K562 (cell line): ENCODE results near the gene GADL1. TPM values are rescaled to one million over a fixed set of nuclear protein-coding genes. Genes with fewer than 3 reads are reported as not detected.

Experiments
- ATAC-seq: fragments of 200-7000 bp; cut with Tn5 transposase; 3 replicates; pipeline ENCODE4 v1.9.1; 2020; ENCODE audit warnings: moderate library complexity
- BruUV-seq: library from RNA; stranded (reverse); fragments of 400-500 nt; replicated peaks from 2 replicates; lab custom pipeline; 2021; lab: Mats Ljungman, UMichigan
- CTCF ChIA-PET: fragments of 300-600 bp; formaldehyde crosslinking; extraction: SDS; loops from one replicate; lab custom pipeline; 2021; ENCODE audit warnings: low intra/inter-chr PET ratio; lab: Yijun Ruan, JAX
- POLR2A ChIA-PET: fragments of 300-600, 350-650 bp; sonication (Branson Sonifier 250); formaldehyde crosslinking; extraction: SDS; loops from one replicate; lab custom pipeline; 2021; ENCODE audit warnings: antibody characterized with exemption, inconsistent platforms; lab: Yijun Ruan, JAX
- DNase-seq, 4 experiments: peaks; one replicate each; pipeline versions ENCODE4 v3.0.0 to v3.0.0-alpha.2; 2011 to 2018; ENCODE audit warnings: low spot score in 3 of 4, mixed read lengths in 3 of 4; ENCODE audit errors: extremely low read depth in 1 of 4
- FAIRE-seq: peaks from 2 replicates; lab custom pipeline; 2011; peaks lifted over from hg19 to GRCh38; lab: Jason Lieb, UNC
- H2AFZ ChIP-seq: 2 replicates; pipeline ENCODE4 v1.6.0; 2011; ENCODE audit warnings: low read depth, low read length, control low read depth, inconsistent platforms
- H3K27ac ChIP-seq: fragments of 200-600 bp; 3 replicates; pipeline ENCODE4 v1.8.0; 2011; ENCODE audit warnings: low read depth, mild to moderate bottlenecking, control low read depth, inconsistent platforms, low read length, moderate library complexity, mixed read lengths; ENCODE audit errors: extremely low read depth
- H3K27me3 ChIP-seq, 2 experiments: fragments of 300-600 bp in 1 of 2; 2 replicates in 1 of 2; 3 replicates in 1 of 2; pipeline versions ENCODE4 v1.6.0 to v1.8.0; 2011; ENCODE audit warnings: inconsistent platforms in 2 of 2, low read length in 2 of 2, mild to moderate bottlenecking in 1 of 2, mixed read lengths in 1 of 2, moderate library complexity in 1 of 2; ENCODE audit not compliant: control insufficient read depth in 2 of 2, insufficient read depth in 2 of 2
- H3K36me3 ChIP-seq: fragments of 300-600 bp; 3 replicates; pipeline ENCODE4 v1.8.0; 2011; ENCODE audit warnings: mild to moderate bottlenecking, low read length, inconsistent platforms; ENCODE audit not compliant: control insufficient read depth, insufficient read depth
- H3K4me1 ChIP-seq, 2 experiments: fragments of 200-600 bp in 1 of 2; replicated peaks in 1 of 2; 2 replicates in 1 of 2; 3 replicates in 1 of 2; pipeline versions ENCODE4 v1.5.1 to v1.8.0; 2011; ENCODE audit warnings: inconsistent platforms in 2 of 2, low read length in 2 of 2, mild to moderate bottlenecking in 1 of 2, mixed read lengths in 1 of 2, moderate library complexity in 1 of 2; ENCODE audit not compliant: control insufficient read depth in 2 of 2, insufficient read depth in 2 of 2
- H3K4me2 ChIP-seq: 2 replicates; pipeline ENCODE4 v1.6.1; 2011; ENCODE audit warnings: low read length, control low read depth, inconsistent platforms, mixed read lengths; ENCODE audit not compliant: insufficient read depth
- H3K4me3 ChIP-seq: fragments of 200-600 bp; sonication (generic), shearing (Covaris generic); 2 replicates; pipeline ENCODE4 v1.5.1; 2016; ENCODE audit warnings: control low read depth, inconsistent platforms
- H3K79me2 ChIP-seq: fragments of 200-600 bp; 3 replicates; pipeline ENCODE4 v1.8.0; 2011; ENCODE audit warnings: low read length, inconsistent platforms; ENCODE audit not compliant: control insufficient read depth, insufficient read depth
- H3K9ac ChIP-seq, 2 experiments: 2 replicates each; pipeline versions ENCODE4 v1.6.0 to v1.6.1; 2011; ENCODE audit warnings: low read depth in 2 of 2, low read length in 2 of 2, control low read depth in 1 of 2, inconsistent platforms in 1 of 2, mild to moderate bottlenecking in 1 of 2, mixed read lengths in 1 of 2; ENCODE audit not compliant: insufficient read depth in 1 of 2
- H3K9me1 ChIP-seq: one replicate; pipeline ENCODE4 v1.6.0; 2011; ENCODE audit warnings: inconsistent platforms, mild to moderate bottlenecking, low read length, moderate library complexity; ENCODE audit not compliant: control insufficient read depth, insufficient read depth
- H3K9me3 ChIP-seq: replicated peaks from 2 replicates; pipeline ENCODE4 v1.5.1; 2011; ENCODE audit warnings: low read depth, low read length, inconsistent platforms; ENCODE audit not compliant: control insufficient read depth, insufficient read depth
- H4K20me1 ChIP-seq: replicated peaks from 2 replicates; pipeline ENCODE4 v1.6.1; 2011; ENCODE audit warnings: low read length, inconsistent platforms, mixed read lengths; ENCODE audit not compliant: control insufficient read depth, insufficient read depth
- CCNT2 ChIP-seq: IDR thresholded peaks from 2 replicates; pipeline ENCODE4 v1.6.1; 2011; ENCODE audit warnings: borderline replicate concordance, low read depth, mild to moderate bottlenecking, moderate library complexity, mixed read lengths, low read length; ENCODE audit not compliant: insufficient read length; ENCODE audit errors: extremely low read depth
- GTF2B ChIP-seq: IDR thresholded peaks from 2 replicates; pipeline ENCODE4 v1.6.1; 2011; ENCODE audit not compliant: insufficient read length; ENCODE audit errors: extremely low read depth
- MCM7 ChIP-seq, 2 experiments: fragments of 450-650 bp; IDR thresholded peaks; 2 replicates each; pipeline ENCODE4 v1.6.1; 2016 to 2018
- MECOM ChIP-seq: fragments of 250-450 bp; sonication (Bioruptor Pico); IDR thresholded peaks from 2 replicates; pipeline ENCODE4 v1.8.0; 2022; ENCODE audit warnings: inconsistent platforms
- NCOA4 ChIP-seq: fragments of 450-650 bp; IDR thresholded peaks from 2 replicates; pipeline ENCODE4 v1.6.1; 2018; ENCODE audit warnings: mild to moderate bottlenecking; ENCODE audit not compliant: partially characterized antibody
- PHF8 ChIP-seq: fragments of 200-600 bp; sonication (generic); IDR thresholded peaks from 2 replicates; pipeline ENCODE4 v1.6.1; 2012; ENCODE audit warnings: mixed run types, mild to moderate bottlenecking, inconsistent platforms, low read length, moderate library complexity, borderline replicate concordance
- POLR3G ChIP-seq: IDR thresholded peaks from 2 replicates; pipeline ENCODE4 v1.6.1; 2011; ENCODE audit not compliant: insufficient read length, insufficient replicate concordance; ENCODE audit errors: extremely low read depth
- PURB ChIP-seq: sonication (generic); formaldehyde crosslinking; IDR thresholded peaks from 2 replicates; pipeline ENCODE4 v1.9.0; 2021; ENCODE audit warnings: low read depth, mild to moderate bottlenecking, missing genetic modification reagents
- SRSF1 ChIP-seq: fragments of 200-400 bp; formaldehyde crosslinking; IDR thresholded peaks from 2 replicates; pipeline ENCODE4 v1.6.1; 2017; ENCODE audit warnings: mild to moderate bottlenecking, low read depth, low read length, moderate library complexity
- ZBTB26 ChIP-seq: fragments of 450-650 bp; formaldehyde crosslinking; IDR thresholded peaks from 2 replicates; pipeline ENCODE4 v1.4.0; 2022; ENCODE audit warnings: missing genetic modification characterization
- ZNF197 ChIP-seq: fragments of 200-800 bp; sonication (Bioruptor generic); IDR thresholded peaks from 2 replicates; pipeline ENCODE4 v1.6.1; 2016; ENCODE audit warnings: low read depth, missing genetic modification characterization, missing compliant biosample characterization
- ZZZ3 ChIP-seq: fragments of 450-650 bp; IDR thresholded peaks from 2 replicates; pipeline ENCODE4 v1.6.1; 2016; ENCODE audit warnings: antibody characterized with exemption, mild to moderate bottlenecking, moderate library complexity
- WGBS: fragments of 100-300 bp; shearing (Covaris generic); methylation state at CpG from one replicate; pipeline ENCODE4 v1.1.6; 2016; ENCODE audit warnings: low coverage, mixed read lengths; ENCODE audit not compliant: insufficient coverage; ENCODE audit errors: missing lambda C conversion rate; 5-methylcytosine and 5-hydroxymethylcytosine counted together
- in situ Hi-C: fragments of 300-500 bp; cut with MboI; formaldehyde crosslinking; loops from 4 replicates; pipeline ENCODE4 v1.15.0; 2018; ENCODE audit warnings: inconsistent platforms, mixed read lengths
- intact Hi-C: fragments of 100-400 bp; cut with micrococcal nuclease; formaldehyde crosslinking; loops from 2 replicates; pipeline ENCODE4 v1.14.2; 2022
- polyA plus RNA-seq, 8 experiments: library from polyadenylated mRNA; depleted of rRNA in 4 of 8; stranded (reverse) in 5 of 8; unstranded in 3 of 8; fragments of >200 nt; fragmentation: Nextera tagmentation in 2 of 8; fragmentation: Illumina TruSeq in 1 of 8; extraction: Ambion mirVana in 2 of 8; extraction: Trizol in 1 of 8; gene quantifications; 2 replicates each; pipeline versions ENCODE4 v1.2.1 to v1.2.3, GENCODE V29; 2011 to 2014; ENCODE audit warnings: inconsistent platforms in 1 of 8, missing spikeins in 1 of 8
- total RNA-seq, 7 experiments: library from RNA; depleted of rRNA in 6 of 7; stranded (reverse); fragments of >200 nt in 6 of 7; fragmentation: Illumina TruSeq in 2 of 7; extraction: Trizol in 2 of 7; gene quantifications; 2 replicates each; pipeline versions ENCODE4 v1.2.1 to v1.2.3, GENCODE V29; 2011 to 2021; ENCODE audit warnings: low replicate concordance in 1 of 7

Gene GADL1
- total and polyA plus RNA-seq, 9 of the 15 experiments (the other 6 are each of a cell fraction or from before 2014, with no cell fraction given): 0.07 TPM; not detected in 8

GRCh38 chr3:30700702-30701321 lies 193.6 kb downstream of the GADL1 start (continued):
- no peak for TF ChIP-seq MECOM (CRISPR knock-in tag)
- TF ChIP-seq MCM7 (IDR thresholded peaks at IDR 0.05): no peak

GRCh38 chr3:30699927-30700326 lies 194.5 kb downstream of the GADL1 start:
- H3K9me3 ChIP-seq: no peaks in the 10 kb centered on the region; the same call in 1 of the 2 replicates
- no peak for TF ChIP-seq PHF8
- TF ChIP-seq ZNF197 (CRISPR knock-in tag): no peak
- no peak for TF ChIP-seq SRSF1
- no peak for TF ChIP-seq PURB (CRISPR knock-in tag)
- no peak for TF ChIP-seq ZBTB26 (CRISPR knock-in tag)
- TF ChIP-seq CCNT2: no peak
- no peak for TF ChIP-seq NCOA4
- TF ChIP-seq GTF2B: no peak
- no peak for TF ChIP-seq ZZZ3
- no peak for TF ChIP-seq POLR3G
- no peaks in the 10 kb centered on the region for H3K36me3 ChIP-seq
- no peak overlapping the region for H3K4me3 ChIP-seq
- ATAC-seq: no peak
- no peaks in the 10 kb centered on the region for H4K20me1 ChIP-seq
- H3K9me1 ChIP-seq: no peaks in the 10 kb centered on the region
- ChIA-PET POLR2A (no interaction called here), CTCF (no interaction called here)
- BruUV-seq: no TSS peak
- intact Hi-C loops (no loop called here), in situ Hi-C loops (no loop called here)
- H2AFZ ChIP-seq: no peak overlapping the region
- DNase-seq: no peak
- H3K27ac ChIP-seq: no peak overlapping the region
- FAIRE-seq: no peak
- no peaks in the 10 kb centered on the region for H3K79me2 ChIP-seq
- H3K4me2 ChIP-seq: no peak overlapping the region
- H3K9ac ChIP-seq: no peak overlapping the region
- no peaks in the 10 kb centered on the region for H3K4me1 ChIP-seq
- WGBS: 1% methylated on average over 4 of the region's 4 CpGs
- H3K27me3 ChIP-seq: no peaks in the 10 kb centered on the region
